A549 (cell line): ENCODE results near the gene RGS17.

Experiments
- CEBPB ChIP-seq, 2 experiments: fragments of >200 bp in 1 of 2; sonication (Bioruptor Twin) in 1 of 2; formaldehyde crosslinking in 1 of 2; IDR thresholded peaks; 2 replicates each; pipeline ENCODE4 v1.6.1; 2012 to 2016
- CTCF ChIP-seq: fragments of >200 bp; sonication (Bioruptor Twin); formaldehyde crosslinking; IDR thresholded peaks from 3 replicates; pipeline ENCODE4 v1.5.1; 2016
- GATA3 ChIP-seq: IDR thresholded peaks from 2 replicates; pipeline ENCODE4 v1.6.1; 2012; ENCODE audit warnings: borderline replicate concordance
- MAX ChIP-seq: IDR thresholded peaks from 2 replicates; pipeline ENCODE4 v1.6.1; 2012
- MYC ChIP-seq: IDR thresholded peaks from 2 replicates; pipeline ENCODE4 v1.6.1; 2012; ENCODE audit warnings: mild to moderate bottlenecking, inconsistent platforms, low read length, improper control_type of control experiment, borderline replicate concordance
- NR3C1 ChIP-seq: fragments of >200 bp; sonication (Bioruptor Twin); formaldehyde crosslinking; IDR thresholded peaks from 3 replicates; pipeline ENCODE4 v1.6.1; 2017
- PBX3 ChIP-seq: IDR thresholded peaks from 2 replicates; pipeline ENCODE4 v1.6.1; 2012
- POLR2A ChIP-seq: IDR thresholded peaks from 2 replicates; pipeline ENCODE4 v1.6.1; 2012; ENCODE audit warnings: mild to moderate bottlenecking, low read length
- SMC3 ChIP-seq: fragments of >200 bp; sonication (Bioruptor Twin); formaldehyde crosslinking; IDR thresholded peaks from 3 replicates; pipeline ENCODE4 v1.6.1; 2018; ENCODE audit warnings: inconsistent platforms
- ZFP36 ChIP-seq: fragments of 450-650 bp; IDR thresholded peaks from 2 replicates; pipeline ENCODE4 v1.6.1; 2014; ENCODE audit warnings: borderline replicate concordance; ENCODE audit not compliant: partially characterized antibody

GRCh38 chr6:153027480-153027879 lies 103.6 kb downstream of the RGS17 start:
- TF ChIP-seq POLR2A (no peak), ZFP36 (no peak), NR3C1 (no peak), CTCF (no peak), GATA3 (no peak), MYC (no peak), PBX3 (no peak), CEBPB (IDR thresholded peaks at IDR 0.05) (no peak), SMC3 (no peak), MAX (no peak)
